Sigmoid colon (tissue), 7 donors: ENCODE data around the gene LARP1. TPM values are rescaled to one million over a fixed set of nuclear protein-coding genes. Genes with fewer than 3 reads are reported as not detected.
A peak's percentile ranks its signal among the peaks of the same experiment; 100 is the strongest.

Experiments
- DNase-seq: peaks from one replicate; pipeline ENCODE4 v3.0.0-alpha.2; 2019
- H3K27ac ChIP-seq, 4 donors: fragments of 200-600 bp; sonication (generic); one replicate each; pipeline ENCODE4 v1.5.1; 2016 to 2019; ENCODE audit warnings: mild to moderate bottlenecking in 1 of 4
- H3K27me3 ChIP-seq, 3 donors: fragments of 200-600 bp; sonication (generic); one replicate each; pipeline ENCODE4 v1.5.1; 2019; ENCODE audit warnings: mild to moderate bottlenecking in 1 of 3
- H3K36me3 ChIP-seq, 4 donors: fragments of 200-600 bp; sonication (generic); one replicate each; pipeline ENCODE4 v1.5.1; 2016 to 2019
- H3K4me1 ChIP-seq, 4 donors: fragments of 200-600 bp; sonication (generic); one replicate each; pipeline ENCODE4 v1.5.1; 2017 to 2019
- H3K4me3 ChIP-seq, 4 donors: fragments of 200-600 bp; sonication (generic); one replicate each; pipeline ENCODE4 v1.5.1; 2017 to 2019; ENCODE audit warnings: mild to moderate bottlenecking in 2 of 4, moderate library complexity in 1 of 4
- H3K9me3 ChIP-seq, 4 donors: fragments of 200-600 bp in 3 of 4; sonication (generic) in 3 of 4; one replicate each; pipeline versions ENCODE4 v1.5.1 to v1.6.1; 2013 to 2019
- EP300 ChIP-seq, 4 donors: sonication (generic); formaldehyde crosslinking; IDR thresholded peaks; one replicate each; pipeline ENCODE4 v1.6.1; 2017; ENCODE audit warnings: antibody characterized with exemption in 4 of 4
- POLR2A ChIP-seq, 2 donors: fragments of 450-650 bp; IDR thresholded peaks; one replicate each; pipeline ENCODE4 v1.6.1; 2016; ENCODE audit warnings: antibody characterized with exemption in 2 of 2, mild to moderate bottlenecking in 2 of 2, moderate library complexity in 2 of 2
- POLR2AphosphoS5 ChIP-seq, 4 donors: sonication (generic); formaldehyde crosslinking; IDR thresholded peaks; one replicate each; pipeline ENCODE4 v1.6.1; 2017; ENCODE audit warnings: antibody characterized with exemption in 4 of 4
- WGBS, 2 donors: extraction: QIAGEN DNeasy Blood & Tissue Kit; methylation state at CpG; one replicate each; pipeline ENCODE4 v1.1.7; 2013; 5-methylcytosine and 5-hydroxymethylcytosine counted together
- intact Hi-C: fragments of 100-400 bp; cut with DNase I; formaldehyde crosslinking; loops from one replicate; pipeline ENCODE4 v1.15.1; 2023
- polyA plus RNA-seq, 3 donors: library from polyadenylated mRNA; stranded (reverse); fragments of 200-250 nt; gene quantifications; one replicate each; pipeline ENCODE4 v1.2.3, GENCODE V29; 2013
- total RNA-seq, 4 donors: library from RNA; depleted of rRNA; stranded (reverse); fragments of >200 nt; gene quantifications; one replicate each; pipeline ENCODE4 v1.1.0, GENCODE V29; 2016
- TF ChIP-seq, protein P1 (sequence below), 4 experiments: fragments of 450-650 bp in 3 of 4; fragments of 200-600 bp in 1 of 4; IDR thresholded peaks; one replicate each; pipeline ENCODE4 v1.5.1; 2016 to 2019; ENCODE audit warnings: antibody characterized with exemption in 4 of 4, mild to moderate bottlenecking in 3 of 4, moderate library complexity in 2 of 4
- donor health status: healthy with polysubstance abuse.
- donor health status: Bipolar disorder and iron deficiency.
- donor health status: healthy.

Gene LARP1
- total and polyA plus RNA-seq, 7 donors, result 10.2 to 97.8 (median 49.0) TPM

- no peaks in the 10 kb centered on the region for H3K36me3 ChIP-seq
- no peak overlapping the region for H3K4me3 ChIP-seq
- H3K4me1 ChIP-seq, result peaks cover 0 to 71% (median 68%) of the 10 kb centered on the region in 4 donors
- 33 to 37% methylated on average over 5 of the region's 5 CpGs for WGBS, 2 donors
- intact Hi-C loops, result no loop called here
- TF ChIP-seq POLR2AphosphoS5 (IDR thresholded peaks at IDR 0.05) (no peak), POLR2A (IDR thresholded peaks at IDR 0.05) (no peak), EP300 (IDR thresholded peaks at IDR 0.05) (no peak)
- TF ChIP-seq, protein P1, sequence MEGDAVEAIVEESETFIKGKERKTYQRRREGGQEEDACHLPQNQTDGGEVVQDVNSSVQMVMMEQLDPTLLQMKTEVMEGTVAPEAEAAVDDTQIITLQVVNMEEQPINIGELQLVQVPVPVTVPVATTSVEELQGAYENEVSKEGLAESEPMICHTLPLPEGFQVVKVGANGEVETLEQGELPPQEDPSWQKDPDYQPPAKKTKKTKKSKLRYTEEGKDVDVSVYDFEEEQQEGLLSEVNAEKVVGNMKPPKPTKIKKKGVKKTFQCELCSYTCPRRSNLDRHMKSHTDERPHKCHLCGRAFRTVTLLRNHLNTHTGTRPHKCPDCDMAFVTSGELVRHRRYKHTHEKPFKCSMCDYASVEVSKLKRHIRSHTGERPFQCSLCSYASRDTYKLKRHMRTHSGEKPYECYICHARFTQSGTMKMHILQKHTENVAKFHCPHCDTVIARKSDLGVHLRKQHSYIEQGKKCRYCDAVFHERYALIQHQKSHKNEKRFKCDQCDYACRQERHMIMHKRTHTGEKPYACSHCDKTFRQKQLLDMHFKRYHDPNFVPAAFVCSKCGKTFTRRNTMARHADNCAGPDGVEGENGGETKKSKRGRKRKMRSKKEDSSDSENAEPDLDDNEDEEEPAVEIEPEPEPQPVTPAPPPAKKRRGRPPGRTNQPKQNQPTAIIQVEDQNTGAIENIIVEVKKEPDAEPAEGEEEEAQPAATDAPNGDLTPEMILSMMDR (IDR thresholded peaks at IDR 0.05), result no peak
- no peaks in the 10 kb centered on the region for H3K9me3 ChIP-seq
- peak overlapping the region in 3 of 4 donors; percentile 1 to 40 (median 32) for H3K27ac ChIP-seq
- H3K27me3 ChIP-seq, result no peaks in the 10 kb centered on the region
- DNase-seq, result no peak
These were observed 6.0 kb downstream of the LARP1 start for GRCh38 chr5:154761046-154761736.

GRCh38 chr5:154762261-154762660 is 7.1 kb downstream of the LARP1 start:
- Histone ChIP-seq H3K4me1 (peaks cover 0 to 80% (median 79%) of the 10 kb centered on the region in 4 donors), H3K27ac (peak overlapping the region in 3 of 4 donors; percentile 8 to 32 (median 21)), H3K27me3 (no peaks in the 10 kb centered on the region), H3K36me3 (no peaks in the 10 kb centered on the region), H3K4me3 (no peak overlapping the region), H3K9me3 (no peaks in the 10 kb centered on the region)
- no peak for DNase-seq
- WGBS, 2 donors, result 89 to 91% methylated on average over 1 of the region's 1 CpG
- intact Hi-C loops, result no loop called here
- TF ChIP-seq POLR2A (IDR thresholded peaks at IDR 0.05), result no peak
- TF ChIP-seq, protein P1 (IDR thresholded peaks at IDR 0.05), result no peak
- TF ChIP-seq EP300 (IDR thresholded peaks at IDR 0.05), result no peak
- no peak for TF ChIP-seq POLR2AphosphoS5 (IDR thresholded peaks at IDR 0.05)

DNA sequence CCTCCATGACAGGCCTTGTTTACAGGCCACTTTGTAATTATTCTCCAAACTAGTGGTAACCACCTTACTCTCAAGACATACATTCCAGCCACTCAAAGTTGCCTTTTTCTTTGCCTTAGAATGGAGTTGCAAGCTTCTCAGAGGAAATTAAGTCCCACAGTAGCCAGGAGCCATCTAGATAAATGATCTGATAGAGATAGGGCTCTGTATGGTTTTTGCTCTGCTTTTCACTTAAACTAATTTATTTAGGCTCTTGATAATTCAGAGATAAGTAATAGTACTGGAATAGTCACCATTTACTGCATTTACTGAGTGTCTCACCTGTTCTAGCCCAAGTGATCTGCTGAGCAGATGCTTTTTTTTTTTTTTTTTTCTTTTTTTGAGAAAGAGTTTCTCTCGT is 7.5 kb downstream of the LARP1 start:
- H3K36me3 ChIP-seq, result no peaks in the 10 kb centered on the region
- H3K27me3 ChIP-seq, result no peaks in the 10 kb centered on the region
- 78 to 82% methylated on average over 1 of the region's 1 CpG for WGBS, 2 donors
- H3K4me3 ChIP-seq, result no peak overlapping the region
- no peaks in the 10 kb centered on the region for H3K9me3 ChIP-seq
- intact Hi-C loops, result no loop called here
- peak overlapping the region in 2 of 4 donors; percentile 13 to 21 for H3K27ac ChIP-seq
- TF ChIP-seq, protein P1 (IDR thresholded peaks at IDR 0.05), result no peak
- TF ChIP-seq POLR2AphosphoS5 (IDR thresholded peaks at IDR 0.05) (no peak), POLR2A (IDR thresholded peaks at IDR 0.05) (no peak), EP300 (IDR thresholded peaks at IDR 0.05) (no peak)
- peaks cover 0 to 85% (median 79%) of the 10 kb centered on the region in 4 donors for H3K4me1 ChIP-seq
- DNase-seq, result no peak

- H3K4me1 ChIP-seq, result peaks cover 0 to 80% (median 76%) of the 10 kb centered on the region in 4 donors
- H3K27ac ChIP-seq, result no peak overlapping the region
- no peaks in the 10 kb centered on the region for H3K27me3 ChIP-seq
- H3K9me3 ChIP-seq, result no peaks in the 10 kb centered on the region
- H3K36me3 ChIP-seq, result no peaks in the 10 kb centered on the region
- H3K4me3 ChIP-seq, result no peak overlapping the region
- no peak for DNase-seq
- 91 to 92% methylated on average over 3 of the region's 3 CpGs for WGBS, 2 donors
- no peak for TF ChIP-seq POLR2AphosphoS5 (IDR thresholded peaks at IDR 0.05)
- TF ChIP-seq, protein P1 (IDR thresholded peaks at IDR 0.05), result no peak
- no peak for TF ChIP-seq POLR2A (IDR thresholded peaks at IDR 0.05)
- intact Hi-C loops, result no loop called here
These were observed 9.8 kb downstream of the LARP1 start for GRCh38 chr5:154764967-154765366.
